Jurkat, Clone E6-1 (cell line): Measurements from ENCODE around the gene BHLHE40.

Experiments
- DNase-seq: peaks from one replicate; pipeline ENCODE4 v3.0.0-alpha.2; 2011; ENCODE audit warnings: low read depth, low spot score
- H3K4me3 ChIP-seq: 2 replicates; pipeline ENCODE4 v1.5.1; 2011; ENCODE audit warnings: mild to moderate bottlenecking, low read length, control low read depth, moderate library complexity

Gene BHLHE40

GRCh38 chr3:4994823-4995499, 15.7 kb downstream of the BHLHE40 start:
- H3K4me3 ChIP-seq = no peak overlapping the region
- no peak for DNase-seq

GRCh38 chr3:4995500-4996053, 16.3 kb downstream of the BHLHE40 start:
- no peak overlapping the region for H3K4me3 ChIP-seq
- no peak for DNase-seq

- no peak for DNase-seq
- no peak overlapping the region for H3K4me3 ChIP-seq
Measured at GRCh38 chr3:4996223-4996765, 17.1 kb downstream of the BHLHE40 start.

GRCh38 chr3:4996771-4997291, 17.6 kb downstream of the BHLHE40 start:
- H3K4me3 ChIP-seq = no peak overlapping the region
- no peak for DNase-seq

GRCh38 chr3:4997946-4998345, 18.7 kb downstream of the BHLHE40 start:
- H3K4me3 ChIP-seq = no peak overlapping the region
- DNase-seq = no peak

- no peak overlapping the region for H3K4me3 ChIP-seq
- no peak for DNase-seq
Measured at GRCh38 chr3:4999531-5000184, 20.4 kb downstream of the BHLHE40 start.

GRCh38 chr3:5001135-5001534, 21.9 kb downstream of the BHLHE40 start:
- H3K4me3 ChIP-seq = no peak overlapping the region
- no peak for DNase-seq

- H3K4me3 ChIP-seq = no peak overlapping the region
- no peak for DNase-seq
Measured at GRCh38 chr3:5001805-5002173, 22.6 kb downstream of the BHLHE40 start.

GRCh38 chr3:5002174-5002870, 23.1 kb downstream of the BHLHE40 start:
- H3K4me3 ChIP-seq = no peak overlapping the region
- DNase-seq = no peak

GRCh38 chr3:5002871-5003247, 23.6 kb downstream of the BHLHE40 start:
- H3K4me3 ChIP-seq = no peak overlapping the region
- no peak for DNase-seq

GRCh38 chr3:5004319-5005152, 25.3 kb downstream of the BHLHE40 start:
- DNase-seq = no peak
- no peak overlapping the region for H3K4me3 ChIP-seq

GRCh38 chr3:5005367-5005766, 26.1 kb downstream of the BHLHE40 start:
- DNase-seq = no peak
- H3K4me3 ChIP-seq = no peak overlapping the region

GRCh38 chr3:5006755-5007202, 27.5 kb downstream of the BHLHE40 start:
- no peak for DNase-seq
- H3K4me3 ChIP-seq = no peak overlapping the region

- no peak overlapping the region for H3K4me3 ChIP-seq
- DNase-seq = no peak
Measured at GRCh38 chr3:5007873-5008272, 28.6 kb downstream of the BHLHE40 start.

- DNase-seq = no peak
- H3K4me3 ChIP-seq = no peak overlapping the region
Measured at GRCh38 chr3:5009506-5010109, 30.4 kb downstream of the BHLHE40 start.

GRCh38 chr3:5010140-5010539, 30.9 kb downstream of the BHLHE40 start:
- no peak for DNase-seq
- H3K4me3 ChIP-seq = no peak overlapping the region

- no peak for DNase-seq
- no peak overlapping the region for H3K4me3 ChIP-seq
Measured at GRCh38 chr3:5010706-5011554, 31.7 kb downstream of the BHLHE40 start.
